ENCODE data around the gene NEUROG1. TPM values are rescaled to one million over a fixed set of nuclear protein-coding genes. Genes with fewer than 3 reads are reported as not detected.

Gene NEUROG1
- total and polyA plus RNA-seq, 10 of the 15 experiments (the other 5 are each of a cell fraction or from before 2014, with no cell fraction given), result not detected

- no peak for TF ChIP-seq CEBPZ (IDR thresholded peaks at IDR 0.05; ENCODE audit: low read depth, low read length)
- no peak for TF ChIP-seq ZZZ3 (IDR thresholded peaks at IDR 0.05; ENCODE audit: control insufficient read depth, insufficient read length, low read depth)
- TF ChIP-seq RFX5 (IDR thresholded peaks at IDR 0.05; ENCODE audit: low read depth, low read length), result no peak
- TF ChIP-seq BCL3 (IDR thresholded peaks at IDR 0.05; ENCODE audit: borderline replicate concordance, insufficient read depth, low read depth, low read length, poor library complexity, severe bottlenecking), result no peak
- TF ChIP-seq MTA3 (IDR thresholded peaks at IDR 0.05; ENCODE audit: borderline replicate concordance, low read length), result no peak
Observed at GRCh38 chr5:135567661-135568060, 31.9 kb upstream of the NEUROG1 start (continued).

Measured in GM12878 (cell line).